ENCODE data around the gene CFAP68. TPM values are rescaled to one million over a fixed set of nuclear protein-coding genes. Genes with fewer than 3 reads are reported as not detected.
A peak's percentile ranks its signal among the peaks of the same experiment; 100 is the strongest.

CFAP68 gene
- total and polyA plus RNA-seq, 2 of the 4 experiments (the other 2 are of a cell fraction) = 10.2 to 17.0 TPM

- Histone ChIP-seq H3K36me3 (ENCODE audit: control insufficient read depth, insufficient read depth, low read length) (no peaks in the 10 kb centered on the region), H3K27me3 (ENCODE audit: control insufficient read depth, insufficient read depth, low read length) (no peaks in the 10 kb centered on the region), H3K23ac (ENCODE audit: low read depth, low read length) (peak overlapping the region; percentile 82; the same call in 1 of the 2 replicates), H3K9me1 (ENCODE audit: insufficient read depth, low read length) (peaks cover 21% of the 10 kb centered on the region), H2AK9ac (replicated peaks; ENCODE audit: low read depth, low read length, poor library complexity) (peak overlapping the region; percentile 90), H3K14ac (replicated peaks; ENCODE audit: low read depth, low read length) (peak overlapping the region; percentile 83), H3K4me3 (ENCODE audit: insufficient read depth, low read depth, low read length) (peak overlapping the region; percentile 46), H2AK5ac (ENCODE audit: low read depth, low read length) (peak overlapping the region; percentile 20; the same call in 1 of the 2 replicates), H3K27ac (ENCODE audit: insufficient read depth, low read length) (peak overlapping the region; percentile 79), H3K4me1 (ENCODE audit: control insufficient read depth, insufficient read depth, low read length) (peaks cover 12% of the 10 kb centered on the region), H4K20me1 (ENCODE audit: insufficient read depth, low read length) (no peaks in the 10 kb centered on the region), H4K5ac (ENCODE audit: low read depth, low read length) (peak overlapping the region; percentile 28; the same call in 1 of the 2 replicates), H3K4me2 (ENCODE audit: low read depth, low read length) (peak overlapping the region; percentile 97), H3K9ac (ENCODE audit: low read depth, low read length) (peak overlapping the region; percentile 63), H3K4ac (ENCODE audit: low read depth, low read length) (peak overlapping the region; percentile 81), H3K9me3 (ENCODE audit: control insufficient read depth, insufficient read depth, low read length) (no peaks in the 10 kb centered on the region), H2AFZ (replicated peaks; ENCODE audit: low read length, poor library complexity) (peak overlapping the region; percentile 98), H4K8ac (ENCODE audit: low read depth in 2 of 2, low read length in 2 of 2) (peak overlapping the region; percentile 56 to 99), H2BK15ac (ENCODE audit: low read depth, low read length) (peak overlapping the region; percentile 89; the same call in 2 of the 3 replicates), H3K79me1 (ENCODE audit: low read depth in 1 of 2, low read length in 2 of 2) (peaks cover 0 to 8% of the 10 kb centered on the region in 2 experiments; a peak in 2 of 4 replicates), H3K56ac (ENCODE audit: extremely low read depth, insufficient read depth, low read length) (peak overlapping the region; percentile 53; the same call in 1 of the 2 replicates), H2BK120ac (ENCODE audit: low read depth, low read length) (peak overlapping the region; percentile 84), H2BK20ac (ENCODE audit: low read depth, low read length) (peak overlapping the region; percentile 27; the same call in 1 of the 2 replicates), H2BK5ac (ENCODE audit: low read depth, low read length, poor library complexity, severe bottlenecking) (peak overlapping the region; percentile 91), H3K18ac (ENCODE audit: low read depth, low read length) (peak overlapping the region; percentile 27; the same call in 1 of the 2 replicates), H4K91ac (ENCODE audit: insufficient read depth, low read depth, low read length) (peak overlapping the region; percentile 83)
- intact Hi-C loops (cut with micrococcal nuclease) (loop anchor here (2.0 kb wide), 1 partner anchor 48 kb away; the partner anchor contains the start of genes CFAP68 and FDXACB1), in situ Hi-C loops (cut with MboI; ENCODE audit: low sequenced_read_pairs) (no loop called here), dilution Hi-C loops (cut with HindIII; ENCODE audit: low sequenced_read_pairs, unreplicated experiment) (no loop called here)
- BruUV-seq (replicated peaks) = no TSS peak
- POLR2A ChIA-PET (ENCODE audit: unreplicated experiment) = interaction anchor here (1.0 to 1.7 kb wide), 2 partner anchors 11 to 32 kb away, joined by 5 read pairs; no protein-coding TSS in a partner anchor
- CTCF ChIA-PET = interaction anchor here (0.9 to 1.8 kb wide), 2 partner anchors 8 to 13 kb away, joined by 3 to 4 read pairs; partner anchors contain the start of gene C11orf52
- WGBS, 2 experiments (ENCODE audit: extremely low coverage in 2 of 2, insufficient read length in 1 of 2) = 0% methylated on average over 16 of the region's 47 CpGs; no CpG with 5 or more reads in 1 of the 2 experiments
- ATAC-seq (ENCODE audit: low read depth) = peak; percentile 95
- DNase-seq = peak; percentile 96
- no peak for TF ChIP-seq CHD1 (IDR thresholded peaks at IDR 0.05; ENCODE audit: low read depth, low read length)
- peak; percentile 74 for TF ChIP-seq POLR2A (IDR thresholded peaks at IDR 0.05; ENCODE audit: low read depth, low read length)
- TF ChIP-seq MAZ (IDR thresholded peaks at IDR 0.05; ENCODE audit: borderline replicate concordance, low read depth, low read length) = peak; percentile 65; the same call in 1 of the 2 replicates
- no peak for TF ChIP-seq BHLHE40 (IDR thresholded peaks at IDR 0.05; ENCODE audit: low read depth, low read length)
- 0 out of 2 replicates have a peak, but pooled peaks have one; percentile 3 for TF ChIP-seq FOS (IDR thresholded peaks at IDR 0.05; ENCODE audit: low read depth, low read length)
- no peak for TF ChIP-seq RAD21 (IDR thresholded peaks at IDR 0.05; ENCODE audit: low read length)
- TF ChIP-seq RFX5 (IDR thresholded peaks at IDR 0.05; ENCODE audit: low read depth, low read length) = no peak
- TF ChIP-seq MXI1 (IDR thresholded peaks at IDR 0.05; ENCODE audit: borderline replicate concordance, low read depth, low read length) = peak; percentile 40; the same call in 1 of the 2 replicates
- no peak for TF ChIP-seq CTCF (conservative IDR thresholded peaks at IDR 0.05; ENCODE audit: low read depth, low read length)
- no peak for TF ChIP-seq RCOR1 (IDR thresholded peaks at IDR 0.05; ENCODE audit: insufficient replicate concordance, low read length)
- no peak for TF ChIP-seq CEBPB (IDR thresholded peaks at IDR 0.05; ENCODE audit: low read depth, low read length)
- TF ChIP-seq MAFK (IDR thresholded peaks at IDR 0.05; ENCODE audit: low read depth, low read length) = no peak
- no peak for TF ChIP-seq NFE2L2 (IDR thresholded peaks at IDR 0.05; ENCODE audit: low read depth, low read length)
- no peak for TF ChIP-seq SMC3 (IDR thresholded peaks at IDR 0.05; ENCODE audit: low read depth, low read length)
- no peak for TF ChIP-seq USF2 (IDR thresholded peaks at IDR 0.05; ENCODE audit: low read depth, low read length)
Observed at GRCh38 chr11:111926505-111927391, 47.4 kb downstream of the CFAP68 start.

Data from IMR-90 (cell line).